Neutrophil (primary cell): ENCODE results near the gene R3HDM2.

Experiments used
- H3K27ac ChIP-seq: fragments of 200-600 bp; sonication (generic); 2 replicates; pipeline ENCODE4 v1.5.1; 2016; ENCODE audit warnings: mild to moderate bottlenecking, moderate library complexity
- H3K27me3 ChIP-seq: fragments of 200-600 bp; sonication (generic); 2 replicates; pipeline ENCODE4 v1.6.0; 2016; ENCODE audit warnings: mild to moderate bottlenecking
- H3K36me3 ChIP-seq: fragments of 200-600 bp; sonication (generic); 2 replicates; pipeline ENCODE4 v1.5.1; 2017
- H3K4me1 ChIP-seq, 2 experiments: fragments of 200-600 bp in 1 of 2; sonication (generic) in 1 of 2; 1 replicate in 1 of 2; 2 replicates in 1 of 2; pipeline versions ENCODE4 v1.5.1 to v1.6.1; 2013 to 2016; ENCODE audit warnings: low read depth in 1 of 2, low read length in 1 of 2, mild to moderate bottlenecking in 1 of 2, moderate library complexity in 1 of 2; ENCODE audit not compliant: control insufficient read depth in 1 of 2, insufficient read depth in 1 of 2
- H3K4me3 ChIP-seq, 2 experiments: fragments of 200-600 bp in 1 of 2; sonication (generic) in 1 of 2; 1 replicate in 1 of 2; 2 replicates in 1 of 2; pipeline ENCODE4 v1.5.1; 2013 to 2016; ENCODE audit warnings: low read depth in 1 of 2, low read length in 1 of 2, mild to moderate bottlenecking in 1 of 2, moderate library complexity in 1 of 2
- H3K9me3 ChIP-seq: fragments of 200-600 bp; sonication (generic); 2 replicates; pipeline ENCODE4 v1.5.1; 2016
- TF ChIP-seq, protein P1 (sequence below): fragments of 200-600 bp; sonication (generic); IDR thresholded peaks from 2 replicates; pipeline ENCODE4 v1.5.1; 2016; ENCODE audit warnings: antibody characterized with exemption

R3HDM2 gene

GRCh38 chr12:57469296-57470164 is 38.7 kb upstream of the R3HDM2 start:
- Histone ChIP-seq H3K27me3 (no peaks in the 10 kb centered on the region), H3K4me1 (peaks cover 80 to 88% of the 10 kb centered on the region in 2 experiments), H3K9me3 (no peaks in the 10 kb centered on the region), H3K4me3 (peak overlapping the region; percentile 48 to 97), H3K27ac (peak overlapping the region; percentile 99), H3K36me3 (peaks cover 91% of the 10 kb centered on the region)
- TF ChIP-seq, protein P1, sequence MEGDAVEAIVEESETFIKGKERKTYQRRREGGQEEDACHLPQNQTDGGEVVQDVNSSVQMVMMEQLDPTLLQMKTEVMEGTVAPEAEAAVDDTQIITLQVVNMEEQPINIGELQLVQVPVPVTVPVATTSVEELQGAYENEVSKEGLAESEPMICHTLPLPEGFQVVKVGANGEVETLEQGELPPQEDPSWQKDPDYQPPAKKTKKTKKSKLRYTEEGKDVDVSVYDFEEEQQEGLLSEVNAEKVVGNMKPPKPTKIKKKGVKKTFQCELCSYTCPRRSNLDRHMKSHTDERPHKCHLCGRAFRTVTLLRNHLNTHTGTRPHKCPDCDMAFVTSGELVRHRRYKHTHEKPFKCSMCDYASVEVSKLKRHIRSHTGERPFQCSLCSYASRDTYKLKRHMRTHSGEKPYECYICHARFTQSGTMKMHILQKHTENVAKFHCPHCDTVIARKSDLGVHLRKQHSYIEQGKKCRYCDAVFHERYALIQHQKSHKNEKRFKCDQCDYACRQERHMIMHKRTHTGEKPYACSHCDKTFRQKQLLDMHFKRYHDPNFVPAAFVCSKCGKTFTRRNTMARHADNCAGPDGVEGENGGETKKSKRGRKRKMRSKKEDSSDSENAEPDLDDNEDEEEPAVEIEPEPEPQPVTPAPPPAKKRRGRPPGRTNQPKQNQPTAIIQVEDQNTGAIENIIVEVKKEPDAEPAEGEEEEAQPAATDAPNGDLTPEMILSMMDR: peak; percentile 4

GRCh38 chr12:57467915-57468314 is 37.1 kb upstream of the R3HDM2 start:
- Histone ChIP-seq H3K4me1 (peaks cover 65 to 76% of the 10 kb centered on the region in 2 experiments), H3K9me3 (no peaks in the 10 kb centered on the region), H3K27me3 (no peaks in the 10 kb centered on the region), H3K36me3 (peaks cover 87% of the 10 kb centered on the region), H3K27ac (peak overlapping the region; percentile 99), H3K4me3 (no peak overlapping the region)
- TF ChIP-seq, protein P1: no peak

GRCh38 chr12:57467212-57467874 is 36.5 kb upstream of the R3HDM2 start:
- no peaks in the 10 kb centered on the region for H3K9me3 ChIP-seq
- H3K4me3 ChIP-seq: no peak overlapping the region
- peak overlapping the region; percentile 99 for H3K27ac ChIP-seq
- TF ChIP-seq, protein P1: no peak
- H3K27me3 ChIP-seq: peaks cover 2% of the 10 kb centered on the region
- H3K4me1 ChIP-seq: peaks cover 65 to 76% of the 10 kb centered on the region in 2 experiments
- peaks cover 82% of the 10 kb centered on the region for H3K36me3 ChIP-seq

DNA sequence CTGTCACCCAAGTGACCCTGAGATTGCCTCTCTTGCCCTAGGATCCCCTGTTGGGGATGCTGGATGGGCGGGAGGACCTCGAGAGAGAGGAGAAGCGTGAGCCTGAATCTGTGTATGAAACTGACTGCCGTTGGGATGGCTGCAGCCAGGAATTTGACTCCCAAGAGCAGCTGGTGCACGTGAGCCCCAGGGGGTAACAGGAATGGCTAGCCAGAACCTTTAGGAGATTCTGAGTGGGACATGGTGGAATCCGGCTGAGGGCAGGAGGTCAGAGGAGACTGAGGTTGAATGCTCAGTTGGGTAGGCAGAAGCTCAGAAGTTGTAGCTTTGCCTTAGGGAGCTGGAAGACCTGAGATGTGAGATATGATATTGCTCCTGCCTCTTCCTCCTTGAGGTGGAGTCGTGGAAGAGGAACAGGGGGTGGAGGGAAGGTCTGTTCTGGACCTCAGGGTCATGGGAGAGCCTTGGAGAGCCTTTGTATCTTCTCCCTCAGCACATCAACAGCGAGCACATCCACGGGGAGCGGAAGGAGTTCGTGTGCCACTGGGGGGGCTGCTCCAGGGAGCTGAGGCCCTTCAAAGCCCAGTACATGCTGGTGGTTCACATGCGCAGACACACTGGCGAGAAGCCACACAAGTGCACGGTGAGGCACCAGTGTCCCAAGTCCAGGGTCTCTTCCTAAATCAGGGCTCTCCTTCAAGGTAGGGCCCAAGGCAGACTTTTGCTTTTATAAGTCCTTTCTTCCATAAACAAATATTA is 35.1 kb upstream of the R3HDM2 start:
- TF ChIP-seq, protein P1: no peak
- no peak overlapping the region for H3K4me3 ChIP-seq
- peaks cover 63 to 76% of the 10 kb centered on the region in 2 experiments for H3K4me1 ChIP-seq
- no peaks in the 10 kb centered on the region for H3K9me3 ChIP-seq
- peaks cover 17% of the 10 kb centered on the region for H3K27me3 ChIP-seq
- peaks cover 67% of the 10 kb centered on the region for H3K36me3 ChIP-seq
- peak overlapping the region; percentile 99 for H3K27ac ChIP-seq

- Histone ChIP-seq H3K36me3 (peaks cover 60% of the 10 kb centered on the region), H3K27me3 (peaks cover 24% of the 10 kb centered on the region), H3K4me3 (no peak overlapping the region), H3K4me1 (peaks cover 63 to 76% of the 10 kb centered on the region in 2 experiments), H3K9me3 (no peaks in the 10 kb centered on the region), H3K27ac (peak overlapping the region; percentile 99)
- TF ChIP-seq, protein P1: no peak
Observed at GRCh38 chr12:57465030-57465746, 34.3 kb upstream of the R3HDM2 start.
